SH-SY5Y (cell line): ENCODE data around the gene CFAP97D2.

ENCODE experiments used
- GATA2 ChIP-seq: IDR thresholded peaks from 2 replicates; pipeline ENCODE4 v1.6.1; 2011; ENCODE audit warnings: mild to moderate bottlenecking, low read depth, low read length
- GATA3 ChIP-seq: IDR thresholded peaks from 2 replicates; pipeline ENCODE4 v1.6.1; 2011; ENCODE audit warnings: low read depth, mild to moderate bottlenecking, low read length, moderate library complexity

DNA sequence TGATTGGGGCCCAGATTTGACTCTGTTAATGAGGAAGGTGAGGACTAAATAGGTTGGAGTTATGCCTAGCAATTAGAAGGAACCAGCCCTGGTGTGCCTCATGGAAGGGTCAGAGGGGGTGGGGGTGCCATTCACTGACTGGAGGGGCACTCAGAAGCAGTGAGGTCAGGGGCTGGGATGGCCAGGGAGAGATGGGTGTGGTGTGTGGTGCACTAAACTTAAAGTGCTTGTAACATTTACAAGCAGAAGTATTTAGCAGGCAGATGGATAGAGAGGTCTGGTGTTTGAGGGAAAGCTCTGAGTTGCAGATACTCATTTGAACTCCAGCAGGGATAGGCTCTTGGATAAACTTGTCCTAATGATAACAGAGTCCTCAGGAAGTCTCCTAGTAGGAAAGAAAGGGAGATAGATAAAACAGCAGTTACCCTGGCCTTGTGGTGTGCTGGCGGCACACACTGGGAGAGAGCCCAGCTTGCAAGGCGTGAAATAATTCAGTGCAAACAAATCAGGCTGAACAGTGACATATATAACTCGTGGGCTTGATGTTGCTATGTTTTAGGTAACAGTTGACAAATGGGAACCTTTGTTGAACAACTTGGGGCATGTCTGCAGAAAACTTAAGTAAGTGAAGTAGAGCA, 82.4 kb downstream of the CFAP97D2 start:
- TF ChIP-seq GATA2 (no peak), GATA3 (no peak)
